Measurements from ENCODE around the gene TMX2. TPM values are rescaled to one million over a fixed set of nuclear protein-coding genes. Genes with fewer than 3 reads are reported as not detected.
"Not testable (repeated sequence)": the region's sequence is repeated elsewhere in the genome, so short reads cannot be mapped to it uniquely, and the experiment has no call there.

TMX2 gene
- total RNA-seq, 1 donor: 47.8 TPM

DNA sequence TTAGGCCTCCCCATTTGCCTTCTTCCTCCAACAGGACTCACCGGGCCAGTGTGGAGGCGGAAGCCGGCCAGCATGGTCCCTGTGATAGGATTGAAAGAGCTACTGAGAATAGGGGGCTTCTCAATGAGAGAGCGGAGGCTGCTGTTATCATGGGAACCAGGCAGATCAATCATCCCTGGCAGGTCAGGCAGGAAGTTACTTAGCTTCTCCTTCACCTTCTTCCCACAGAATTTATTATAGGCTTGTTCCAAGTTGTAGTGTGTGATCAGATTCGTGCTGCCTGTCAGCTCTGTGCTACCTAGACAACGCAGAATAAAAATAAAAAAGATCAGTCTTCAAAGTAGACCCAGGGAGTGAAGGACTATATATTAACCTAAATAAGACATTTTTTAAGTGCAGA is 7.5 kb upstream of the TMX2 start:
- H3K4me2 ChIP-seq (ENCODE audit: insufficient read depth, low read length): no peak overlapping the region
- TF ChIP-seq, protein P1, sequence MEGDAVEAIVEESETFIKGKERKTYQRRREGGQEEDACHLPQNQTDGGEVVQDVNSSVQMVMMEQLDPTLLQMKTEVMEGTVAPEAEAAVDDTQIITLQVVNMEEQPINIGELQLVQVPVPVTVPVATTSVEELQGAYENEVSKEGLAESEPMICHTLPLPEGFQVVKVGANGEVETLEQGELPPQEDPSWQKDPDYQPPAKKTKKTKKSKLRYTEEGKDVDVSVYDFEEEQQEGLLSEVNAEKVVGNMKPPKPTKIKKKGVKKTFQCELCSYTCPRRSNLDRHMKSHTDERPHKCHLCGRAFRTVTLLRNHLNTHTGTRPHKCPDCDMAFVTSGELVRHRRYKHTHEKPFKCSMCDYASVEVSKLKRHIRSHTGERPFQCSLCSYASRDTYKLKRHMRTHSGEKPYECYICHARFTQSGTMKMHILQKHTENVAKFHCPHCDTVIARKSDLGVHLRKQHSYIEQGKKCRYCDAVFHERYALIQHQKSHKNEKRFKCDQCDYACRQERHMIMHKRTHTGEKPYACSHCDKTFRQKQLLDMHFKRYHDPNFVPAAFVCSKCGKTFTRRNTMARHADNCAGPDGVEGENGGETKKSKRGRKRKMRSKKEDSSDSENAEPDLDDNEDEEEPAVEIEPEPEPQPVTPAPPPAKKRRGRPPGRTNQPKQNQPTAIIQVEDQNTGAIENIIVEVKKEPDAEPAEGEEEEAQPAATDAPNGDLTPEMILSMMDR (IDR thresholded peaks at IDR 0.05; ENCODE audit: extremely low read depth, low read depth, low read length): no peak
- no peak overlapping the region for H3K4me3 ChIP-seq (ENCODE audit: insufficient read depth, low read length)
- no peaks in the 10 kb centered on the region for H3K9me3 ChIP-seq (ENCODE audit: low read depth, low read length)
- peaks cover 29% of the 10 kb centered on the region for H3K79me2 ChIP-seq (ENCODE audit: insufficient read depth, low read length)
- no peak overlapping the region for H2AFZ ChIP-seq (ENCODE audit: low read length)
- H3K27me3 ChIP-seq (ENCODE audit: insufficient read depth, low read length): no peaks in the 10 kb centered on the region
- DNase-seq (ENCODE audit: insufficient read length, low spot score, missing footprints): no peak
- H4K20me1 ChIP-seq (ENCODE audit: insufficient read depth, low read length): peaks cover 11% of the 10 kb centered on the region
- no peak overlapping the region for H3K27ac ChIP-seq (ENCODE audit: low read depth, low read length)
- peaks cover 42% of the 10 kb centered on the region for H3K36me3 ChIP-seq (ENCODE audit: insufficient read depth, low read length)
- H3K4me1 ChIP-seq (ENCODE audit: insufficient read depth, low read length): peaks cover 7% of the 10 kb centered on the region

DNA sequence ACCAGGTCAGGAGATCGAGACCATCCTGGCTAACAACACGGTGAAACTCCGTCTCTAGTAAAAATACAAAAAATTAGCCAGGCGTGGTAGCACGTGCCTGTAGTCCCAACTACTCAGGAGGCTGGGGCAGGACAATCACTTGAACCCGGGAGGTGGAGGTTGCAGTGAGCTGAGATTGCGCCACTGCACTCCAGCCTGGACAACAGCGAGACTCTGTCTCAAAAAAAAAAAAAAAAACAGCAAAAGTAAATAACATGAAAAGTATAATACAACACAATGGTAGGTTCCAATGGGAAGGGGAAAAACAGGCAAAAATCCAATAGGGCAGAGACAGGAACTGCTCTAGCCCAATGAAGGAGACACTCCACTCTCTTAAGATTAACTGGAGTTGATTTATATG is 7.0 kb upstream of the TMX2 start:
- H3K4me1 ChIP-seq (ENCODE audit: insufficient read depth, low read length); H3K9me3 ChIP-seq (ENCODE audit: low read depth, low read length); H2AFZ ChIP-seq (ENCODE audit: low read length); H3K4me3 ChIP-seq (ENCODE audit: insufficient read depth, low read length); H3K27me3 ChIP-seq (ENCODE audit: insufficient read depth, low read length); H3K4me2 ChIP-seq (ENCODE audit: insufficient read depth, low read length); H3K27ac ChIP-seq (ENCODE audit: low read depth, low read length); DNase-seq (ENCODE audit: insufficient read length, low spot score, missing footprints): not testable (repeated sequence)
- peaks cover 11% of the 10 kb centered on the region for H4K20me1 ChIP-seq (ENCODE audit: insufficient read depth, low read length)
- H3K36me3 ChIP-seq (ENCODE audit: insufficient read depth, low read length): peaks cover 37% of the 10 kb centered on the region
- peaks cover 34% of the 10 kb centered on the region for H3K79me2 ChIP-seq (ENCODE audit: insufficient read depth, low read length)

DNA sequence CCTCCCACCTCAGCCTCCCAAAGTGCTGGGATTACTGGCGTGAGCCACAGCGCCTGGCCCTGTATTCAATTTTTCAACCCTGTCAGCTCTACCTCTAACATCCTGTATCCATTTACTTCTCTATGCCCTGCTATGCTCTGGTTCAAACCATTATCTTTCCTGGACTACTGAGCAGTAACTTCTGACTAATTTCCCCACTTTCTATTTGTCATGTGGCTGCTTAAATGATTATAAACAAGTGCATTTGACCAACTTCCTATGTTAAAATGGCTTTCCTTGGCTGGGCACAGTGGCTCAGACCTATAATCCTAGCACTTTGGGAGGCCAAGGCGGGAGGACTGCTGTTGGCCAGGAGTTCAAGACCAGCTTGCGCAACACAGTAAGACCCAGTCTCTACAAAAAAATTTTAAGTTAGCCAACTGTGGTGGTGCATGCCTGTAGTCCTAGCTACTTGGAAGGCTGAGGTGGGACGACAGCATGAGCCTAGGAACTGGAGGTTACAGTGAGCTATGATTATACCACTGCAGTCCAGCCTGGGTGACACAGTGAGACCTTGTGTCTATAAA is 2.5 kb upstream of the TMX2 start:
- Histone ChIP-seq H3K36me3 (ENCODE audit: insufficient read depth, low read length) (peaks cover 8% of the 10 kb centered on the region), H3K9me3 (ENCODE audit: low read depth, low read length) (no peaks in the 10 kb centered on the region), H3K4me1 (ENCODE audit: insufficient read depth, low read length) (peaks cover 21% of the 10 kb centered on the region), H3K27me3 (ENCODE audit: insufficient read depth, low read length) (no peaks in the 10 kb centered on the region), H4K20me1 (ENCODE audit: insufficient read depth, low read length) (peaks cover 9% of the 10 kb centered on the region), H3K4me2 (ENCODE audit: insufficient read depth, low read length) (no peak overlapping the region), H3K4me3 (ENCODE audit: insufficient read depth, low read length) (no peak overlapping the region), H3K79me2 (ENCODE audit: insufficient read depth, low read length) (peaks cover 73% of the 10 kb centered on the region), H2AFZ (ENCODE audit: low read length) (no peak overlapping the region), H3K27ac (ENCODE audit: low read depth, low read length) (no peak overlapping the region)
- TF ChIP-seq, protein P1 (IDR thresholded peaks at IDR 0.05; ENCODE audit: extremely low read depth, low read depth, low read length): no peak
- no peak for DNase-seq (ENCODE audit: insufficient read length, low spot score, missing footprints)

DNA sequence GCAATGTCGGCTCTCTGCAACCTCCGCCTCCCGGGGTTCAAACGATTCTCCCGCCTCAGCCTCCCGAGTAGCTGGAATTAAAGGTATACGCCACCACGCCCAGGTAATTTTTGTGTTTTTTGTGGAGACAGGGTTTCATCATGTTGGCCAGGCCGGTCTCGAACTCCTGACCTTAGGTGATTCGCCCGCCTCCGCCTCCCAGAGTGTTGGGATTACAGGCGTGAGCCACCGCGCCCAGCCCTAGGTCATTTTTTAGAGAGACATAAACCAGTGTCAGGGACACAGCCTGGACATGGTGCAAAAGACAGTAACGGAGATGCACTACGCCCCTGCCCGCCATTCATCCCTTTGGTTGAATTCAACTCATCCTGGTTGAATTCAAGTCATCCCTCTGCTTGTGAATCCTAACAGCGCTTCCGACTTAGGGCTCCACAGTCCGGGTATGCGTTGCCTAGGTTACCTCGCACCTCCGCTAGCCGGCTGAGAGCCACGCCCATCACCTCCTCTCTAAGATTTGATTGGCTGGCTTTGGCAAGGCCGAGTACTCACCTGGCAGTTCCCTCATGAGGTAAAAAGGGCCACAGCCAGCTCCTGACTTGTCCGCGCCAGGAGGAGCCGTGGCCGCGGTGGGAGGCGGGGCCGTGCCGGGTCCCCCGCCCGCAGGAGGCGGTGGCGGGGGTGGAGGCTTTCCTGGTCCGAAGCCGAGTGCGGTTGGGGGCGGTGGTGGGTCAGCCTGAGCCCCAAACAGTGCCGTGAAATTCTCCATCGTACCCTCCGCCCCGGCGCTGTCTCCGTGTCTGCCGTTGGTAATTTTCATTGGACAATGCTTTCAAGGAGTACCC is 758 bp upstream of the TMX2 start, which contains the start of gene MED19:
Gene MED19, minus strand, starts transcription at position 802 of the 842 bp plus-strand sequence. Its CDS starts 36 bp downstream, at position 766.
- no peaks in the 10 kb centered on the region for H3K9me3 ChIP-seq (ENCODE audit: low read depth, low read length)
- H4K20me1 ChIP-seq (ENCODE audit: insufficient read depth, low read length): peaks cover 5% of the 10 kb centered on the region
- peak within 1 kb of the TSS; percentile 96 for H3K4me2 ChIP-seq (ENCODE audit: insufficient read depth, low read length)
- H3K4me1 ChIP-seq (ENCODE audit: insufficient read depth, low read length): peaks cover 21% of the 10 kb centered on the region
- peaks cover 4% of the 10 kb centered on the region for H3K36me3 ChIP-seq (ENCODE audit: insufficient read depth, low read length)
- peak within 1 kb of the TSS; percentile 93 for H3K4me3 ChIP-seq (ENCODE audit: insufficient read depth, low read length)
- DNase-seq (ENCODE audit: insufficient read length, low spot score, missing footprints): peak; percentile 85
- TF ChIP-seq, protein P1 (IDR thresholded peaks at IDR 0.05; ENCODE audit: extremely low read depth, low read depth, low read length): no peak
- H3K27me3 ChIP-seq (ENCODE audit: insufficient read depth, low read length): no peaks in the 10 kb centered on the region
- peak within 1 kb of the TSS; percentile 99 for H2AFZ ChIP-seq (ENCODE audit: low read length)
- peak within 1 kb of the TSS; percentile 93 for H3K27ac ChIP-seq (ENCODE audit: low read depth, low read length)
- H3K79me2 ChIP-seq (ENCODE audit: insufficient read depth, low read length): peaks cover 68% of the 10 kb centered on the region
